Suprapubic skin (tissue), 4 donors: ENCODE data around the gene SNRPE. TPM values are rescaled to one million over a fixed set of nuclear protein-coding genes. Genes with fewer than 3 reads are reported as not detected.
"Not testable (repeated sequence)": the region's sequence is repeated elsewhere in the genome, so short reads cannot be mapped to it uniquely, and the experiment has no call there.

ENCODE experiments used
- DNase-seq, 2 donors: peaks; one replicate each; pipeline ENCODE4 v3.0.0-alpha.2; 2019; ENCODE audit warnings: low spot score in 2 of 2
- H3K27ac ChIP-seq: fragments of 200-600 bp; sonication (generic); one replicate; pipeline ENCODE4 v1.5.1; 2019
- H3K27me3 ChIP-seq: fragments of 200-600 bp; sonication (generic); one replicate; pipeline ENCODE4 v1.5.1; 2019
- H3K36me3 ChIP-seq: fragments of 200-600 bp; sonication (generic); one replicate; pipeline ENCODE4 v1.5.1; 2019
- H3K4me1 ChIP-seq: fragments of 200-600 bp; sonication (generic); one replicate; pipeline ENCODE4 v1.5.1; 2019
- H3K4me3 ChIP-seq: fragments of 200-600 bp; sonication (generic); one replicate; pipeline ENCODE4 v1.5.1; 2019; ENCODE audit warnings: mild to moderate bottlenecking
- H3K9me3 ChIP-seq: fragments of 200-600 bp; sonication (generic); one replicate; pipeline ENCODE4 v1.5.1; 2019
- CTCF ChIP-seq, 2 donors: fragments of 200-600 bp in 1 of 2; fragments of 450-650 bp in 1 of 2; sonication (generic) in 1 of 2; IDR thresholded peaks; one replicate each; pipeline ENCODE4 v1.5.1; 2016 to 2019; ENCODE audit warnings: antibody characterized with exemption in 2 of 2, mild to moderate bottlenecking in 1 of 2, moderate library complexity in 1 of 2
- EP300 ChIP-seq: sonication (generic); formaldehyde crosslinking; IDR thresholded peaks from one replicate; pipeline ENCODE4 v1.6.1; 2017; ENCODE audit warnings: antibody characterized with exemption
- POLR2A ChIP-seq, 2 donors: fragments of 450-650 bp; IDR thresholded peaks; one replicate each; pipeline ENCODE4 v1.6.1; 2017; ENCODE audit warnings: antibody characterized with exemption in 2 of 2, mild to moderate bottlenecking in 2 of 2, moderate library complexity in 2 of 2
- POLR2AphosphoS5 ChIP-seq, 3 donors: sonication (generic); formaldehyde crosslinking; IDR thresholded peaks; one replicate each; pipeline ENCODE4 v1.6.1; 2017; ENCODE audit warnings: antibody characterized with exemption in 3 of 3
- WGBS: methylation state at CpG from one replicate; pipeline ENCODE4 v1.1.5; 2018; 5-methylcytosine and 5-hydroxymethylcytosine counted together
- total RNA-seq, 4 donors: library from RNA; depleted of rRNA; stranded (reverse); fragments of >200 nt; gene quantifications; one replicate each; pipeline ENCODE4 v1.1.0, GENCODE V29; 2016

Gene SNRPE
- total RNA-seq, 4 donors from 2014 or later: 17.8 to 90.2 (median 42.4) TPM

- WGBS: 98% methylated on average over 4 of the region's 4 CpGs
- DNase-seq: no peak
- TF ChIP-seq POLR2AphosphoS5 (IDR thresholded peaks at IDR 0.05) (no peak), EP300 (no peak), CTCF (IDR thresholded peaks at IDR 0.05) (no peak), POLR2A (IDR thresholded peaks at IDR 0.05) (no peak)
- Histone ChIP-seq H3K36me3 (peaks cover 87% of the 10 kb centered on the region), H3K27me3 (no peaks in the 10 kb centered on the region), H3K27ac (no peak overlapping the region), H3K9me3 (no peaks in the 10 kb centered on the region), H3K4me1 (no peaks in the 10 kb centered on the region), H3K4me3 (no peak overlapping the region)
Observed at GRCh38 chr1:203840208-203840808, 21.1 kb upstream of the SNRPE start.

- no peak overlapping the region for H3K4me3 ChIP-seq
- H3K36me3 ChIP-seq: peaks cover 81% of the 10 kb centered on the region
- H3K9me3 ChIP-seq: no peaks in the 10 kb centered on the region
- H3K4me1 ChIP-seq: no peaks in the 10 kb centered on the region
- WGBS: 88% methylated on average over 2 of the region's 2 CpGs
- no peak for TF ChIP-seq EP300
- TF ChIP-seq POLR2A (IDR thresholded peaks at IDR 0.05): no peak
- no peak for TF ChIP-seq POLR2AphosphoS5 (IDR thresholded peaks at IDR 0.05)
- no peak for TF ChIP-seq CTCF (IDR thresholded peaks at IDR 0.05)
- H3K27ac ChIP-seq: no peak overlapping the region
- H3K27me3 ChIP-seq: no peaks in the 10 kb centered on the region
- no peak for DNase-seq
Observed at GRCh38 chr1:203842559-203842876, 18.9 kb upstream of the SNRPE start.

- Histone ChIP-seq H3K36me3 (peaks cover 81% of the 10 kb centered on the region), H3K9me3 (no peaks in the 10 kb centered on the region)
- WGBS: 81% methylated on average over 1 of the region's 1 CpG
Observed at GRCh38 chr1:203843435-203843834, 18.0 kb upstream of the SNRPE start.

GRCh38 chr1:203853112-203853511, 8.3 kb upstream of the SNRPE start:
- DNase-seq, H3K4me3 ChIP-seq, H3K27ac ChIP-seq, H3K9me3 ChIP-seq, H3K4me1 ChIP-seq, H3K27me3 ChIP-seq: not testable (repeated sequence)
- H3K36me3 ChIP-seq: peaks cover 69% of the 10 kb centered on the region

More at GRCh38 chr1:203843435-203843834, 18.0 kb upstream of the SNRPE start:
- no peak overlapping the region for H3K27ac ChIP-seq
- H3K4me3 ChIP-seq: no peak overlapping the region
- TF ChIP-seq POLR2AphosphoS5 (IDR thresholded peaks at IDR 0.05) (no peak), CTCF (IDR thresholded peaks at IDR 0.05) (no peak), EP300 (no peak)
- DNase-seq: no peak
- no peaks in the 10 kb centered on the region for H3K27me3 ChIP-seq
- no peaks in the 10 kb centered on the region for H3K4me1 ChIP-seq

GRCh38 chr1:203858055-203858454, 3.3 kb upstream of the SNRPE start:
- Histone ChIP-seq H3K27me3 (no peaks in the 10 kb centered on the region), H3K27ac (no peak overlapping the region), H3K9me3 (no peaks in the 10 kb centered on the region), H3K4me1 (peaks cover 22% of the 10 kb centered on the region), H3K36me3 (peaks cover 20% of the 10 kb centered on the region), H3K4me3 (no peak overlapping the region)
- 24% methylated on average over 2 of the region's 2 CpGs for WGBS
- no peak for DNase-seq
- TF ChIP-seq EP300: no peak
- no peak for TF ChIP-seq POLR2AphosphoS5 (IDR thresholded peaks at IDR 0.05)
- TF ChIP-seq CTCF (IDR thresholded peaks at IDR 0.05): no peak
- TF ChIP-seq POLR2A (IDR thresholded peaks at IDR 0.05): no peak

GRCh38 chr1:203858975-203859374, 2.4 kb upstream of the SNRPE start:
- TF ChIP-seq EP300: no peak
- TF ChIP-seq POLR2A (IDR thresholded peaks at IDR 0.05): no peak
- no peak for TF ChIP-seq POLR2AphosphoS5 (IDR thresholded peaks at IDR 0.05)
- TF ChIP-seq CTCF (IDR thresholded peaks at IDR 0.05): no peak
- 82% methylated on average over 4 of the region's 4 CpGs for WGBS
- no peak overlapping the region for H3K27ac ChIP-seq

More at GRCh38 chr1:203858975-203859374, 2.4 kb upstream of the SNRPE start:
- Histone ChIP-seq H3K4me1 (peaks cover 24% of the 10 kb centered on the region), H3K4me3 (no peak overlapping the region), H3K27me3 (no peaks in the 10 kb centered on the region), H3K36me3 (peaks cover 18% of the 10 kb centered on the region), H3K9me3 (no peaks in the 10 kb centered on the region)
- DNase-seq: no peak
